ENCODE measurements around the gene MS4A6A.

DNA sequence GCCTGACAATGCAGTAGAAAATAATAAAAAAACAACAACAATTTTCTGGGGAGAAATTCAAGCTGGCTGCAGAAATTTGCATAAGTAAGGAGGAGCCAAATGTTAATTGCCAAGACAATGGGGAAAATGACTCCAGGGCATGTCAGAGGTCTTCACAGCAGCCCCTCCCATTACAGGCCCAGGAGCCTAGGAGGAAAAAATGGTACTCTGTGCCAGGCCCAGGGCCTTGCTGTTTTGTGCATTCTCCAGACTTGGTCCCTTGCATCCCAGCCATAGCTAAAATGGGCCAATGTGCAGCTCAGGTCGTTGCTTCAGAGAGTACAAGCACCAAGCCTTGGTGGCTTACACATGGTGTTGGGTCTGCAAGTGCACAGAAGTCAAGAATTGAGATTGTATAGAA, 49.0 kb downstream of the MS4A6A start:
- TF ChIP-seq POLR2A (IDR thresholded peaks at IDR 0.05; ENCODE audit: low read depth, low read length) (no peak), FOS (IDR thresholded peaks at IDR 0.05; ENCODE audit: borderline replicate concordance, insufficient read depth, low read length) (no peak), EZH2 (IDR thresholded peaks at IDR 0.05; ENCODE audit: borderline replicate concordance, low read depth, low read length, severe bottlenecking) (no peak), GATA2 (IDR thresholded peaks at IDR 0.05; ENCODE audit: insufficient read depth, insufficient read length, low read depth, low read length) (no peak)
- TF ChIP-seq, protein P1, sequence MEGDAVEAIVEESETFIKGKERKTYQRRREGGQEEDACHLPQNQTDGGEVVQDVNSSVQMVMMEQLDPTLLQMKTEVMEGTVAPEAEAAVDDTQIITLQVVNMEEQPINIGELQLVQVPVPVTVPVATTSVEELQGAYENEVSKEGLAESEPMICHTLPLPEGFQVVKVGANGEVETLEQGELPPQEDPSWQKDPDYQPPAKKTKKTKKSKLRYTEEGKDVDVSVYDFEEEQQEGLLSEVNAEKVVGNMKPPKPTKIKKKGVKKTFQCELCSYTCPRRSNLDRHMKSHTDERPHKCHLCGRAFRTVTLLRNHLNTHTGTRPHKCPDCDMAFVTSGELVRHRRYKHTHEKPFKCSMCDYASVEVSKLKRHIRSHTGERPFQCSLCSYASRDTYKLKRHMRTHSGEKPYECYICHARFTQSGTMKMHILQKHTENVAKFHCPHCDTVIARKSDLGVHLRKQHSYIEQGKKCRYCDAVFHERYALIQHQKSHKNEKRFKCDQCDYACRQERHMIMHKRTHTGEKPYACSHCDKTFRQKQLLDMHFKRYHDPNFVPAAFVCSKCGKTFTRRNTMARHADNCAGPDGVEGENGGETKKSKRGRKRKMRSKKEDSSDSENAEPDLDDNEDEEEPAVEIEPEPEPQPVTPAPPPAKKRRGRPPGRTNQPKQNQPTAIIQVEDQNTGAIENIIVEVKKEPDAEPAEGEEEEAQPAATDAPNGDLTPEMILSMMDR (IDR thresholded peaks at IDR 0.05; ENCODE audit: extremely low read depth in 1 of 2, insufficient read depth in 1 of 2, low read depth in 1 of 2, low read length in 2 of 2): no peak

Measured in endothelial cell of umbilical vein (primary cell).